Dermis blood vessel endothelial cell (primary cell): ENCODE measurements around the gene ITPR2. TPM values are rescaled to one million over a fixed set of nuclear protein-coding genes. Genes with fewer than 3 reads are reported as not detected.
"Not testable (repeated sequence)": the region's sequence is repeated elsewhere in the genome, so short reads cannot be mapped to it uniquely, and the experiment has no call there.

Experiments used
- DNase-seq: peaks from one replicate; pipeline ENCODE4 v3.0.0; 2010
- total RNA-seq: library from RNA; depleted of rRNA; stranded (reverse); fragments of >200 nt; gene quantifications from 2 replicates; pipeline ENCODE4 v1.2.3, GENCODE V29; 2014

The ITPR2 gene
- total RNA-seq, 1 donor from 2014 or later = 43.2 TPM

DNA sequence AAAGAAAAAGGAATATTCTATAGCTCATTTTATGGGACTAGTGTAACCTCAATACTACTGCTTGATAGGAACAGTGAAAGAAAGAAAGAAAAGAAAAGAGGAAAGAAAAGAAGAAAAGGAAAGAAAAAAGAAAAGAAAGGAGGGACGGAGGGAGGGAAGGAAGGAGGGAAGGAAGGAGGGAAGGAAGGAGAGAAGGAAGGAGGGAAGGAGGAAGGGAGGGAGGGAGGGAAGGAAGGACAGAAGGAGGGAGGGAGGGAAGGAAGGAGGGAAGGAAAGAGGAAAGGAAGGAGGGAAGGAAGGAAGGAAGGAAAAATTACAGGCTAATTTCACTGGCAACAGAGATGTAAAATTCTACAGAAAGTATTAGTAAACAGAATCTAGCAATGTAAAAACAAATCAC lies 215.5 kb downstream of the ITPR2 start:
- DNase-seq = no peak

DNA sequence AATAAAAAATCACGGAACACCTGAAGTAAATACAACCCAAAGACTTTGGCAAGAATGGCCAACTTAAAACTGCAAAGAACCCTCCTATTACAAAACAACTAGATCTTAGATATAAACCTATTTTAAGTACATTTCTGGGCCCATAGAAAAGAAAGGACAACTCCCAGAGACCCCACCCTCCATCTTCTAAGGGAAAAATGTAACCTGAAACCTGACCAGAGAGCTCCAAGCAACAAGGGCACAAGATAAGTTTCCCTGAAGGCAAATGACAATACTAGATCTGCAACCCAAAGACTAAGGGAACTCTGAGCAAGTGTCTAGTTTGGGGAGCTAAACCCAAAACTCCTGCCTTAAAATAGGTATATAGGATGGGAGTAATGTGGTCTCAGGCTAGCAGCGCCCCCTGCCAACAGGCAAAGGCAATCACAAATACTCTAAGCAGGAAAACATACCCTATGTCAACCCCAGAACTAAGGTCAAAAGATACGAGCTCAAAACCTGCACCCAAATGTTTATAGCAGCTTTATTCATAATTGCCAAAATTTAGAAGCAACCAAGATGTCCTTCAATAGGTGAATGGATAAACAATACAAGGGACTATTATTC lies 218.9 kb downstream of the ITPR2 start:
- DNase-seq = peak; percentile 66

GRCh38 chr12:26612203-26612602 lies 220.8 kb downstream of the ITPR2 start:
- peak; percentile 7 for DNase-seq

GRCh38 chr12:26611598-26611997 lies 221.4 kb downstream of the ITPR2 start:
- DNase-seq = no peak

- no peak for DNase-seq
Observed at GRCh38 chr12:26610774-26611173, 222.2 kb downstream of the ITPR2 start.

GRCh38 chr12:26609986-26610385 lies 223.0 kb downstream of the ITPR2 start:
- DNase-seq = no peak

DNA sequence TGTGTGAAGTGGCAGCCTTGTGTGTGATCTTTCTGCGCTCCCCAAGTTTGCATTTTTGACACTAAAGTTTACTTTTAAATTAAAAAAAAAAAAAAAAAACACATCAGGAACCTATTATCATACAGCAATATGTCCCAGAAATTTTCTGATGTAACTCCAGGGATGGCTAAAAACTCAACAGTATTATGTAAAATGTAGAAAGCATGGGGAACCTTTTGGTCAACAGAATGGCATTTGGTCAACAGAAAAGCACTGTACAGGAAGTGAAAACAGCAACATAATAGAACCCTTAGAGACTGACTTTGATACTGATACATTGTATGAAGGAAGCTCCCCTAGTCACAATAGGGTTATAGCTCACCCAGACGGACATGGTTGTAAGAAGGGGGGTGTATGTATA lies 224.3 kb downstream of the ITPR2 start:
- DNase-seq = no peak

DNA sequence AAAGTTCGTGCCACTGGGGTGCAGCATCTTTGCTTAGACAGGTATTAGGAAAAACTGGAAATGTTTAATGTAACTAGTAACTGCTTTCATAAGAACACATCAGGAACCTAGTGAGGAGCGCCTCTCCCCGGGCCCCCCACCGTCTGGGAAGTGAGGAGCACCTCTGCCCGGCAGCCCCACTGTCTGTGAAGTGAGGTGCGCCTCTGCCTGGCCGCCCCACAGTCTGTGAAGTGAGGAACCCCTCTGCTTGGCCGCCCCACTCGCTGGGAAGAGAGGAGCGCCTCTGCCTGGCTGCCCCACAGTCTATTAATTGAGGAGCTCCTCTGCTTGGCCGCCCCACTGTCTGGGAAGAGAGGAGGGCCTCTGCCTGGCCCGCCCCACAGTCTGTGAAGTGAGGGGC lies 224.7 kb downstream of the ITPR2 start:
- DNase-seq = no peak

GRCh38 chr12:26606911-26607310 lies 226.1 kb downstream of the ITPR2 start:
- DNase-seq = no peak

GRCh38 chr12:26604813-26605212 lies 228.2 kb downstream of the ITPR2 start:
- DNase-seq = not testable (repeated sequence)

DNA sequence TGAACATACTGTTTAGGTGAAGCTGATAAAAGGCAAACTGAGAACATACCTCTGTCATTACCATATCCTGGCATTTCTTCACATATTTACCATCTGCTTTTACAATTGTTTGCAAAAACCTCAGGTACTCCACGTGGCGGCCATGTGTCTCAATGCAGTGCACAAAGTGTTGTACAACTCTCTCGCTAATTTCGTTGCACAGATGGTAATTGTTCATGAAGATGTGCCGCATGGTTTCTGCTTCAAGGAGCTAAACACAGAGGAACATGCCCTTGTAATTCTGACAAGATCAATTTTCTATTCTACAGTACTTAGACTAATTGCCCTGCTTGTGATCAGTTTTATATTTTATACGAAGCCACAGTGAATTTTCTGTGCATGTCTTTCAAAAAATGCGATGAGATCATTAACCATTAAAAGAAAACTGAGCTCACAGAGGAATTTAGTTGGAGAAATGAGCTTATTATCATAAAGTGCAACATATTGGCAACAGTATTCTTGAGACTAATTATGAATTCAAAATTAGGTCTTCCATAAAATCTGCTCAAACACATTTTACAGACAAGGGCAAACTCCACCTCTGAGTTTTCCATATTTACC lies 233.8 kb downstream of the ITPR2 start:
- DNase-seq = no peak

DNA sequence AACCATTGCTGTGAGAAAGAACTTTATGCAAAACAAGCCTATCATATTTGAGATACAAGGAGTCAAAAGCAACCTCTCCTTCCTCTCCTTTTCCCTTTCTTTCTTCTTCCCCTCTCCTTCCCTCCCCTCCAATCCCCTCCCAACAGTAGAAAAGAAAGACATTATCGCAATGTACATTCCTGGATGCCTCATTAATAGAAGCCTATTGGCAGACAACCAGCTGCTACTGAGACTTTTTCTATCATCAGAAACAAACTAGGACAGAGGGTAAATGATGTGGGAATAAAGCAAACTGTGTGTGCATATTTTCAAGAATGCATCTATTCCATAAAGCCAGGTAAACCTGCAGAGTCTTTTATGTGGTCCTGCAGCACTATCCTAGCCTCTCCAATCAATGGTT lies 237.2 kb downstream of the ITPR2 start:
- DNase-seq = no peak

GRCh38 chr12:26580619-26581018 lies 252.4 kb downstream of the ITPR2 start:
- DNase-seq = no peak

GRCh38 chr12:26576266-26576665 lies 256.7 kb downstream of the ITPR2 start:
- DNase-seq = no peak

GRCh38 chr12:26573225-26573909 lies 259.6 kb downstream of the ITPR2 start:
- no peak for DNase-seq

DNA sequence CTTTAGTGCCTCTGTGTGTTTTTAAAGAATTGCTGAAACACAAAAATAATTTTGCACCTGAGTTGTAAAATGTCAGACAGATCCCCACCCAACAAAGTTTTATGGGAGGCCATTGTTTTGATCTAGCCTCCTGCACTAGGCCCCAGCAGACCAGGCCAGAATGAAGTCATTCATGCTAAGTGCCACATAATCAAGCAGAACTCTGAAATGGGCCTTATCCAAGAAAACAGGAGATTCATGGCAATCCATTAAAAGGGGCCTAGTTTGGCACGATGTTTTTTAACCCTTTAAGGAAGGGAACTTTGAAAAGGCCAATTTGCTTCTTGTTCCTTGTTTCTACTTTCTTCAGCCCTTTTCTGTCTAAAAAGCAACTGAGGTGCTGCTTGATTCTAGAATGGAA lies 260.9 kb downstream of the ITPR2 start:
- DNase-seq = no peak

DNA sequence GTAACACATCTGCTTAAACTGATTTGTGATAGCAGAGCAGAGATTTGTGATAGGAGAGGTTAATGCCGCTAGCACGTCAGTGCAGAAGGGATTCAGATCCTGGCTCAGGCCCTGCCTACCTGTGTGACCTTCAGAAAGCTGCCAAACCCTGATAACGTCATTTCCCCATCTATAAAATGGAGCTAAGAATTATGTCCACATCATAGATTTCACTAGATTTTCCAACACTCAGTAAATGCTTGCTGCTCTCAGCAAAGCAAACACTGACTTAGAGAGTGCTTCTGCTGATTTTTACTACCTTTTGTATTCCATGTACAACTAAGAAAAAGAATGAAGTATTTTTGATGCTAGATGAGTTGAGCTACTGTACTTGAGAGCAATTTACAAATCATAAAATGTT lies 261.4 kb downstream of the ITPR2 start:
- DNase-seq = no peak

DNA sequence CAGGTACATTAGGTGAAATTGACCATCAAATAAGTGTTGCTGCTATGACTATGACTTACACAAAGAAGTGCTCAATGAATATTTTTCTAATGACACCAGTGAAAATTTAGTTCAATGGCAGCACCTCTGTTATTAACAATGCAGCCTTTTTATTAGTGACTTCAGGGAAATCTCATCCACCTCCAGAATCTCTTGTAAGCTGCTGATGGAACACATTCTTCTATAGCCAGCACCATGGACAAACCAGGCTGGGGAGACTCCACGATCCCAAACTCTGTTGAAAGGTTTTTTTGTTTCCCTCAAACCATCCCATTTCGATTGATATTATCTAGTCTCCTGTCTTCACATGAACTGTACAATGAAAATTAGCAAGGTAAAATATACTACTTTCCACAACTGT lies 265.9 kb downstream of the ITPR2 start:
- no peak for DNase-seq

DNA sequence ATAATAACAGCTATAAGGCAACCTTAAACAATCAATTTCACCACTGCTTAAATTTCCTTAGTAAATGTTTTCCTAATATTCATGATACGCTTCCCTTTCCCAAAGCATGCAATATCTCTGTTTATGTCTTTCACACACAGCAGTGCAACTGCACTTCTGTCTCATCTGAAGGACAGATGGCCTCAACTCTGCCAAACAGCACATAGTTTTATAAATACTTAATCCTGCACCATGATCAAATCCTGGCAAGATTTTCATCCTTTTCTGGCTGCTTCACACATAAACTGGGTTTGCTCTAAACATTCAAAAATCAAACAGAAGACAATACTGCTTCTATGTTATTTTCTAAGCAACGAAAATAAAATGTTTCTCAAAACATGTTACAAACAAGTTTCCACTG lies 266.3 kb downstream of the ITPR2 start:
- DNase-seq = no peak

DNA sequence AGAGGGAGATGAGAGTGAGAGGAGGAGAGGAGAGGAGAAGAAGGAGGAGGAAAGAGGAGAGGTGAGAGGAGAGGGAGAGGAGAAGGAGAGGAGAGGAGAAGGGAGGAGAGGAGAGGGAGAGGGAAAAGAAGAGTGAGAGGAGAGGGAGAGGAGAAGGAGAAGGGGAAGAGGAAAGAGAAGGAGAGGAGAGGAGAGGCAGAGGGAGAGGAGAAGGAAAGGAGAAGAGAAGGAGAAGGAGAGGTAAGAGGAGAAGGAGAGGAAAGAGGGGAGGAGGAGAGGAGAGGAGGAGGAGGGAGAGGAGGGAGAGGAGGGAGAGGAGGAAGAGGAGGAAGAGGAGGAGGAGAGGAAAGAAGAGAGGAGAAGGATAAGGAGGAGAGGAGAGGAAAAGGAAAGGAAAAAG lies 266.8 kb downstream of the ITPR2 start:
- no peak for DNase-seq

DNA sequence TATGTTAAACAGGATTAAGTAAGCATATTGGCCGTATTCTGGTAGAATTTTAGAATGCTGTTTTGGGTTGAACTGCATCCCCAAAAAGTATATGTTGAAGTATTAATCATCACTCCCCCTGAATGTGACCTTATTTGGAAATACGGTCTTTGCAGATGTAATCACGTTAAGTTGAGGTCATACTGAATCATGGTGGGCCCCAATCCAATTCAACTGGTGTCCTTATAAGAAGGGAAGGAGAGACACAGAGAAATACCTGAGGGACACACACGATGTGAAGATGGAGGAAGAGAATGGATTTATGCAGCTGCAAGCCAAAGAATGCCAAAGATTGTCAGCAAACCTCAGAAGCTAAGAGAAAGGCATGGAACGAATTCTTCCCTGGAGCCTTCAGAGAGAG lies 268.6 kb downstream of the ITPR2 start:
- DNase-seq = peak; percentile 6

- peak; percentile 80 for DNase-seq
Observed at GRCh38 chr12:26563552-26563951, 269.4 kb downstream of the ITPR2 start.

DNA sequence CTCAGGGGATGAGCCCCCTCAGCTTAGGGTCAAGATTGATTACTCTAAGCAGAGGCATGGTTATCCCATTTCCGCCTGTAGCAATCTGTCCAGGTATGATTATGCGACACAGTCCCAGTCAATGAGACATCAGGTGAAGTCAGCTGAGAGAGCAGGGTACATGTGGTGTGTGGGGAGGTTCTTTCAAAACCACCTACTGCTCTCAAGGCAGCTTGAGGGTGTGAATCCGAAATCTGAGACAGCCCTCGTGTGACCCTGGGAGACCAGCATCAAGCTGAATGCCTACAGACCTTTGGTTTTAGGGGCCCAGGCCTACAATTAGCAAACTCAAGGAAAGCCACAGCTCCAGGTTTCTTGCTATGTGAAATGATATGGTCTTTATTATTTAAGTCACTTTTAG lies 275.7 kb downstream of the ITPR2 start:
- DNase-seq = no peak

DNA sequence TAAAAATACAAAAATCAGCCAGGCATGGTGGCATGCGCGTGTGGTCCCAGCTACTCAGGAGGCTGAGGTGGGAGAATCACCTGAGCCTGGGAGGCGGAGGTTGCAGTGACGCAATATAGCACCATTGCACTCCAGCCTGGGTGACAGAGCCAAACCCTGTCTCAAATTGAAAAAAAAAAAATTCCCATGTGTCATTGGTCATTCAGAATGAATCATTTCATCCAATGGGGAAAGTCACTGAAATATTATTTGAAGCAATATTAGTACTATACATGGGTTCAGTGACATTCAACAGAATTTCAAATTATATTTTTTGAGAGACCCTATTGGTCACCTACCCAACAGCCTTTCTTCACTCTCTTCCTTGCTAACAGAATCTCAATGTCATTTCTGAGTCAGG lies 276.1 kb downstream of the ITPR2 start:
- no peak for DNase-seq
